Ureter (tissue), 1 donor: ENCODE data around the gene CKM. TPM values are rescaled to one million over a fixed set of nuclear protein-coding genes. Genes with fewer than 3 reads are reported as not detected.
"Not testable (repeated sequence)": the region's sequence is repeated elsewhere in the genome, so short reads cannot be mapped to it uniquely, and the experiment has no call there.

Experiments
- DNase-seq: peaks from one replicate; pipeline ENCODE4 v3.0.0-alpha.2; 2020; ENCODE audit warnings: low spot score
- total RNA-seq: library from RNA; stranded (reverse); gene quantifications from one replicate; pipeline ENCODE4 v1.2.4, GENCODE V29; 2023
- donor health status: DM: yes; HTN: yes; CAD: no.

CKM gene
- total RNA-seq, 1 donor from 2014 or later, result 2.8 TPM

DNA sequence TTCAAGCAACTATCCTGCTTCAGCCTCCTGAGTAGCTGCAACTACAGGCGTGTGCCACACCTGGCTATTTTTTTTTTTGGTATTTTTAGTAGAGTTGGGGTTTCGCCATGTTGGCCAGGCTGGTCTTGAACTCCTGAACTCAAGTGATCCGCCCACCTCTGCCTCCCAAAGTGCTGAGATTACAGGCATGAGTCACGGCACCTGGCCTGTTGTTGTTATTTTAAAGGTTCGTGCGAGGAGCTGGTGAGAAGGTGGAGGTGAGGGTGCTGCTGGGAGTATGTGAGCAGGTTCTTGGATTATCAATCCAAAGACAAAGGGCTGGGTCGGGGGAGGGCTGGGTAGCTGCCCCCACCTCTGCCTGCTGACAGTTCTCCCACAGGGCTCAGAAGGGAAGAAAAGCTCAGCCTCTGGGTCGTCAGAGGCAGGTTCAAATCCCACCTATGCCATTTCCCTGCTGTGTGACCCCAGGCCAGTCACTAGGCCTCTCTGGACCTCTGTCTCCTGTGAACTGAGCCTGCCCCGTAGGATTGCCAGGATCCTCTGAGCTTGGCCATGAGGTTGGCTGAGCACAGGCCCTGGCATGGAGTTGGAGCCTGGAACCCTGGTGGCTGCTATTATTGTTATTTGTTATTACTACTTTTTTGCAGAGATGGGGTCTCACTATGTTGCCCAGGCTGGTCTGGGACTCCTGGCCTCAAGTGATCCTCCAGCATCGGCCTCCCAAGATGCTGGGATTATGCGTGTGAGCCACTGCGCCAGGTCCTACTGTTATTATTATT is 1.5 kb downstream of the CKM start:
- DNase-seq, result no peak

- no peak for DNase-seq
These were observed 7.4 kb downstream of the CKM start for GRCh38 chr19:45315304-45315703.

GRCh38 chr19:45314708-45315245 is 7.9 kb downstream of the CKM start:
- DNase-seq, result no peak

DNA sequence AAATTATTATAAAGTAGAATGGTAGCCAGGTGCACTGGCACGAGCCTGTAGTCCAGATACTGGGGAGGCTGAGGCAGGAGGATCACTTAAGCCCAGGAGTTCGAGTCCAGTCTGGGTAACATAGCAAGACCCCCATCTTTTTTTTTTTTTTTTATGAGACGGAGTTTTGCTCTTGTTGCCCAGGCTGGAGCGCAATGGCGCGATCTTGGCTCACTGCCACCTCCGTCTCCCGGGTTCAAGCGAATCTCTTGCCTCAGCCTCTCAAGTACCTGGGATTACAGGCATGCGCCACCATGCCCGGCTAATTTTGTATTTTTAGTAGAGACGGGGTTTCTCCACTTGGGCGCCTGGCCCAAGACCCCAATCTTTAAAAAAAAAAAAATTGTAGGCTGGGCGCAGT is 10.4 kb downstream of the CKM start:
- DNase-seq, result not testable (repeated sequence)

DNA sequence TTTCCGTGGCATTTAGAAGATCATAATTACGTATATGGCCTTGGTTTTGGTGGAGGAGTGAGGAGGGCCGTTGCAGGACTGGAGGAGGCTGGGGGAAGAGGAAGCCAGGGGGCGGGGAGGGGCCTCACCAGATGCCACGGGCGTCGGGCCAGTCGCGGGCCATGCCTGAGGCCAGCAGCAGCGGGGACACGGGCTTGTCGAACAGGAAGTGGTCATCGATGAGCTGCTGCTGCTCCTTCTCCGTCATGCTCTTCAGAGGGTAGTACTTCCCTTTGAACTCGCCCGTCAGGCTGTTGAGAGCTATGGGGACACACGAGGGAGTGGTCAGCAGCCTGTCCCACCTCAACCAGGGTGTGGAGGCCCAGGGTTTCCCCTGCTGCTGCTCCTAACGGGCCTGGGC is 11.1 kb downstream of the CKM start:
- DNase-seq, result no peak

- DNase-seq, result not testable (repeated sequence)
These were observed 13.4 kb downstream of the CKM start for GRCh38 chr19:45309322-45309721.

GRCh38 chr19:45307361-45307760 is 15.3 kb downstream of the CKM start:
- no peak for DNase-seq

DNA sequence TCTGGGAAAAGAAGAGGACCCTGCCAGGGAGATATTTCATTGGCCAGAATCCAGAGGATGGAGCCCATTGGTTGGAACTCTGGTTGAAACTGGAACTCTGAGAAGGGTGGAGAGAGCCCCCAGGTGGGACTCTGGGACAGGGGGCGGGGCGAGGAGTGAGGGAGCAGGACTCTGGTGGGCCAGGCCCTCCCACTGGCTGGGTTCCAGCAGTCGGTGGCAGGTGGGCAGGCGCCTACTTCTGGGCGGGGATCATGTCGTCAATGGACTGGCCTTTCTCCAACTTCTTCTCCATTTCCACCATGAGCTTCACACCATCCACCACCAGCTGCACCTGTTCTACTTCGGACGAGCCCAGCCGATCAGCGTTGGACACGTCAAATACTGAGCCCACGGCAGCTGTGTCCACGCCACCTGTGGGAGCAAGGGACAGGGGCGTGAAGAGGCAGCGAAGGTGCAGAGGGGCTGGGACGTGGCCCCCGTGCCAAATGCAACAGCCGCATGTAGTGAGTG is 16.1 kb downstream of the CKM start:
- DNase-seq, result no peak

- no peak for DNase-seq
These were observed 16.6 kb downstream of the CKM start for GRCh38 chr19:45306040-45306439.

DNA sequence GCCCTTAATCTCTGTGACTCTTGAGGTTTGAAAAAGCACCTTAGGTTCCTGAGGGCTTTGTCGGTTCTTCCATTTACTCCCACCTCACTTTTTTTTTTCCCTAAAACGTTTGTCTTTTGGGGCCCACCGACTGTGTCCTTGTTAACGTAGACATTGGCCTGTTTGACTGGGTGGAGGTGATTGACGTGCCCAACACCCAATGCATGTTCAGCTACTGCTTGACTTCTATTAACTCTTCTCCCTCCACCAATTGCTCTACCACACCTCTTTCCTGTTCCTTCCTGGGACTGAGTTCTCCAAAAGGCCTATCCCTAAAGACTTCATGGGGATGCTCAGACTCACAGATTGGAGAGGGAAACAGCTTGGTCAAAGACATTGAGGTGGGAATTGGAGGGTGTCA is 17.3 kb downstream of the CKM start:
- no peak for DNase-seq

DNA sequence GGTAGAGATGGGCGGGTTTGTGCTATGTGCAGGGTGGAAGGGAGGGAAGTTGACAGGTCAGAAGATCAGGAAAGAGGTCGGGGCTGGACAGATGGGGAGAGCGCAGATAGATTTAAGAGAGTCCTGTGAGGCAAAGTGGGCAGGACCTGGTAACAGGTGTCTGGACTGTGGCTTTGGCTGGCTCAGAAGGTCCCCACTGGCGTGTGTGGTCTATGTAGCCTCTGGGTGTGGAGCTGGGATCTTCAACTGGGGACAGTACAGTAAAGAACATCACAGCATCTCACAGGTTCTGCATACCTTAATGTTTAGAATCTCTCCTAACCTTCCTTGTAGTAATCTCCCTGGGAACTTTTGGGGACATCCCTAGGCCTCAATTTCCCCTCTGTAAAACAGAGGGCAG is 17.7 kb downstream of the CKM start:
- no peak for DNase-seq

DNA sequence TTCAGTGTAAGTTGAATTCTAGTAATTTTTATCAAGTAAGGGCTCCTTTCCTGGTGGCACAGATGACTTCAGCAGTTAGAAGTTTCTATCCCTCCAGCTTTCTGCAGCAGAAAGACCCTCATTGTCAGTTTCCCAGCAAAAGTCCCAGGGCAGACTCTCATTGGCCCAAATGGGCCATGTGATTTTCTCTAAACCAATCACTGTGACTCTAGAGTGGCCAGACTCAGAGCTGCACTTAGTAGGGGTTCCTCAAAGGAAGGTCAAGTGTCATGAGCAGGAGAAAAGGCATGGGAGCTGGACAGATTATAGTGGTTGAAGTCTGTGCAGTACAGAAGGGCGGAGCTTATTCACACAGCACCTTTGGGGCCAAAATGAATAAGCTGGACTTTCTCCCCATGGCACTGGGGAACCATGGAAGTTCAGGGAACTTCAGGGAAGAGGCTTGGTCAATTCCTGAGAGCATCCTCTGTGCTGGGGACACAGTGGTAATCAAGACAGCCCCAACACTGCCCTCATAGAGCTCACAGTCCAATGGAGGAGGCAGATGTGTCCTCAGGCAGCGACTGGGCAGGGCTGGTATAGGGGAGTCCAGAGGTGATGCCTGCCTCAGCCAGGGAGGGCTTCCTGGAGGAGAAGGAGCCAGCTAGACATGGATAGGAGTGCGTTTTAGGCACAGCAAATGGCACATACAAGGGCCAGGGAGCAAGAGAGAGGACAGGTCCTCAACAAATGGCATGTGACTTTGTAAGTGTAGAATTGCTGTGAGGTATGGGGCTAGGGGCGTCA is 18.3 kb downstream of the CKM start:
- no peak for DNase-seq

- no peak for DNase-seq
These were observed 19.2 kb downstream of the CKM start for GRCh38 chr19:45303269-45304060.

DNA sequence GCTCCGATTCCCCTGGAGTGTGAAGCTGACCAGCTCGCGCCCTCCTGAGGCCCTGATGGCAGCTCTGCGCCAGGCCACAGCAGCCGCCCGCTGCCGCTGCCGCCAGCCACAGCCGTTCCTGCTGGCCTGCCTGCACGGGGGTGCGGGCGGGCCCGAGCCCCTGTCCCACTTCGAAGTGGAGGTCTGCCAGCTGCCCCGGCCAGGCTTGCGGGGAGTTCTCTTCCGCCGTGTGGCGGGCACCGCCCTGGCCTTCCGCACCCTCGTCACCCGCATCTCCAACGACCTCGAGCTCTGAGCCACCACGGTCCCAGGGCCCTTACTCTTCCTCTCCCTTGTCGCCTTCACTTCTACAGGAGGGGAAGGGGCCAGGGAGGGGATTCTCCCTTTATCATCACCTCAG is 20.3 kb downstream of the CKM start:
- no peak for DNase-seq

GRCh38 chr19:45299719-45300118 is 23.0 kb downstream of the CKM start:
- no peak for DNase-seq

DNA sequence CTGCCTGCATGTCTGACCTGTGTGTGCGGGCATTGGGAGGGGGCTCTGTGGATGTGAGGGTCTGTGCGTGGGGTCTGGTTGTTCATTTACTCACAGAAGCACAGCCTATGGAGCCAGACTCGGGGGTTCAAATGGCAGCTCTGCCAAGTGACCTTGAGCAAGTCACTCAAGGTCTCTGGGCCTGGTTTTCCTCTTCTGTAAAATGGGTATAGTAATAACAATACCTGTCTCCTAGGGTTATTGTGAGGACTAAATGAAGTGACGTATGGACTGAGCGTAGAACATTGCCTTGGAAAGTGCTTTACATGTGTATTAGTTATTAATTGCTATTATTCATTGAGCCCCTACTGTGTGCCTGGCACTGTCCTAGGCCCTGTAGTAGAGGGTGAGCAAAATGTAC is 24.4 kb downstream of the CKM start:
- DNase-seq, result no peak

DNA sequence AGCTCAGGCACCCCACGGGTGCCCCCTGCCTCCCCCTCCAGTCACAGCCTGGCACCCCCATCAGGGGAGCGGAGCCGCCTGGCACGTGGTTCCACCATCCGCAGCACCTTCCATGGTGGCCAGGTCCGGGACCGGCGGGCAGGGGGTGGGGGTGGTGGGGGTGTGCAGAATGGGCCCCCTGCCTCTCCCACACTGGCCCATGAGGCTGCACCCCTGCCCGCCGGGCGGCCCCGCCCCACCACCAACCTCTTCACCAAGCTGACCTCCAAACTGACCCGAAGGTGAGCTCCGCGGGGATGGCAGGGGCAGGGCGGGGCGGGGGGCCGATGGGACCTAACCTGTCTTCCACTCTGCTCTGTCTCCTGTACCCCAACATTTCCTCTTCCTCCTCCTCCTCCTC is 25.0 kb downstream of the CKM start:
- DNase-seq, result no peak

- DNase-seq, result no peak
These were observed 26.3 kb downstream of the CKM start for GRCh38 chr19:45296355-45296754.

DNA sequence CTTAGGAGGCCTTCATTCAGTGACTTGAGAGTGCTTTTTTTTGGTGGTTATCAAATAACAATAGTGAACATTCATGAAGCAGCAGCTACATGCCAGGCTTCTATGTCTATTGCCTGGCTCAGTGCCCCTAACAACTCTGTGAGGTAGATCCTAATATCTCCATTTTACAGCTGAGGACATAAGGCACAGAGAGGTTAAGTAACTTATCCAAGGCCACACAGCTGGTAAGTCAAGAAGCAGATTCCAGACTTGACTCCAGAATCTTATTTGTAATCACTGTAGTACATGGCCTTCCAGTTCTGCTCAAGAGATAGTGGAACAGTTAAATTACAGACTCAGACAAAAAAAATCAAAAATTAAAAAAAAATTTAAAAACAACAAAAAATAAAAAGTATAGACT is 26.8 kb downstream of the CKM start:
- no peak for DNase-seq

DNA sequence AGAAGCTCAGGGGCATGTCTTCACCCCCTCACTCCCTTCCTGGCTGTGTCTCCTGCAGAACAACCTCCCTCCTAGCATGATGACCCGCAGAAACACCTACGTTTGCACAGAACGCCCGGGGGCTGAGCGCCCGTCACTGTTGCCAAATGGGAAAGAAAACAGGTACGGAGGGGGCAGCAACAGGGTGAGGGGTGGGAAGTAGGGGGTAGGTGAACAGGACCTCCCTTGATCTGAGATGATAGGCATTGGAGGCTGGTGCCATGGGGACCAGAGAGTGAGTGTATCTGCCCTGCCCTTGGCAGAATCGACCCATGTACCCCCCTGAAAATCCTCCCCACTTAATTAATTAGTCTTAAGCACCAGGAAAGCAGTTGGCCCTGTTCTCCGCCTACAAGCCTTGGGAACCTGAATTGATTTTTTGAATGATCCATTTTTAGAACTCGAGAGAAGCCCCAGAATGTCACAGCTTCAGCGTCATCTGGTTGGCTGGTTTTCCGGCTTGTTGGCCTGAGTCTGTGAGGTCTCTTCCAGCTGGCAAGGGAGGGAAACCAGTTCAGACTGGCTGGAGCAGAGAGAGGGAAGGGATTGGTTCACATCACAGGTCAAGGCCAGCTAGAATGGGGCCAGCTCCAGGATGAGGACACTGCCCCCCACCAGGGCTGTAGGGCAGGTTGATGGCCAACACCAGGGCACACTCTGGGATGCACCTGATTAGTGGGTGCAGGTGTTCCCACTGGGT is 28.2 kb downstream of the CKM start:
- DNase-seq, result peak; percentile 71

DNA sequence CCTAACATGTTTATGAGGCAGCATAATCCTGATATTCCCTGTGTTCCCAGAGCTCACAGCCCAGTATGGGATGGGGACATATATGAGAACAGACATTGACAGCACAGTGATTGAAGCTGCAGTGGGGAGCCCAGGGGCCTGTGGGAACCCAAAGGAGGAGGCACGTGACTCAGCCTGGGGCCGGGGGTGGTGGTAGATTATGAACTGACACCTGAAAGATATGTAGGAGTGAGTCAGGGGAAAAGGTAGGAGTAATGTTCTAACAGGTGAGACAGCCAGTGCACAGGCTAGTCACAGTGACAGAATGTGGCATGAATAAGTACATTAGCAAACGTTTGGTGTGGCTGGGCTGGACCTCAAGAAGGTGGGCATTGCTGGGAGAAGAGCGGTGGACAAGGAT is 29.0 kb downstream of the CKM start:
- no peak for DNase-seq
